Nephron progenitor cell (in vitro differentiated cells): ENCODE results near the gene HDGF.
A peak's percentile ranks its signal among the peaks of the same experiment; 100 is the strongest.

Source experiments
- DNase-seq: peaks from one replicate; pipeline ENCODE4 v3.0.0; 2021
- H3K27ac Mint-ChIP-seq: 2 replicates; pipeline ENCODE4 v1.8.0; 2021; ENCODE audit warnings: mild to moderate bottlenecking, moderate library complexity, mixed read lengths
- H3K27me3 Mint-ChIP-seq: 2 replicates; pipeline ENCODE4 v1.8.0; 2021; ENCODE audit warnings: mild to moderate bottlenecking, low read depth, mixed read lengths; ENCODE audit not compliant: poor library complexity
- H3K36me3 Mint-ChIP-seq: 2 replicates; pipeline ENCODE4 v1.8.0; 2021; ENCODE audit warnings: low read depth, mixed read lengths
- H3K4me1 Mint-ChIP-seq: 2 replicates; pipeline ENCODE4 v1.8.0; 2021; ENCODE audit warnings: mixed read lengths
- H3K4me3 Mint-ChIP-seq: 2 replicates; pipeline ENCODE4 v1.8.0; 2021; ENCODE audit warnings: mild to moderate bottlenecking, moderate library complexity, mixed read lengths
- H3K9me3 Mint-ChIP-seq: 2 replicates; pipeline ENCODE4 v1.8.0; 2021; ENCODE audit warnings: mild to moderate bottlenecking, moderate library complexity, mixed read lengths
- TF ChIP-seq, protein P1 (sequence below): fragments of 200-600 bp; sonication (generic); IDR thresholded peaks from 2 replicates; pipeline ENCODE4 v1.5.0; 2021; ENCODE audit warnings: antibody characterized with exemption

HDGF gene

GRCh38 chr1:156697481-156697880 lies 54.0 kb downstream of the HDGF start:
- peak overlapping the region; percentile 65 for H3K4me3 Mint-ChIP-seq
- no peak for DNase-seq
- H3K27ac Mint-ChIP-seq = peak overlapping the region; percentile 96
- TF ChIP-seq, protein P1, sequence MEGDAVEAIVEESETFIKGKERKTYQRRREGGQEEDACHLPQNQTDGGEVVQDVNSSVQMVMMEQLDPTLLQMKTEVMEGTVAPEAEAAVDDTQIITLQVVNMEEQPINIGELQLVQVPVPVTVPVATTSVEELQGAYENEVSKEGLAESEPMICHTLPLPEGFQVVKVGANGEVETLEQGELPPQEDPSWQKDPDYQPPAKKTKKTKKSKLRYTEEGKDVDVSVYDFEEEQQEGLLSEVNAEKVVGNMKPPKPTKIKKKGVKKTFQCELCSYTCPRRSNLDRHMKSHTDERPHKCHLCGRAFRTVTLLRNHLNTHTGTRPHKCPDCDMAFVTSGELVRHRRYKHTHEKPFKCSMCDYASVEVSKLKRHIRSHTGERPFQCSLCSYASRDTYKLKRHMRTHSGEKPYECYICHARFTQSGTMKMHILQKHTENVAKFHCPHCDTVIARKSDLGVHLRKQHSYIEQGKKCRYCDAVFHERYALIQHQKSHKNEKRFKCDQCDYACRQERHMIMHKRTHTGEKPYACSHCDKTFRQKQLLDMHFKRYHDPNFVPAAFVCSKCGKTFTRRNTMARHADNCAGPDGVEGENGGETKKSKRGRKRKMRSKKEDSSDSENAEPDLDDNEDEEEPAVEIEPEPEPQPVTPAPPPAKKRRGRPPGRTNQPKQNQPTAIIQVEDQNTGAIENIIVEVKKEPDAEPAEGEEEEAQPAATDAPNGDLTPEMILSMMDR = no peak
- H3K9me3 Mint-ChIP-seq = no peaks in the 10 kb centered on the region
- peaks cover 87% of the 10 kb centered on the region for H3K4me1 Mint-ChIP-seq
- peaks cover 48% of the 10 kb centered on the region for H3K36me3 Mint-ChIP-seq
- peaks cover 4% of the 10 kb centered on the region for H3K27me3 Mint-ChIP-seq

GRCh38 chr1:156696755-156697154 lies 54.7 kb downstream of the HDGF start:
- no peak for DNase-seq
- TF ChIP-seq, protein P1 = no peak
- H3K27me3 Mint-ChIP-seq = peaks cover 4% of the 10 kb centered on the region
- H3K4me1 Mint-ChIP-seq = peaks cover 87% of the 10 kb centered on the region
- peak overlapping the region; percentile 55 for H3K4me3 Mint-ChIP-seq
- no peaks in the 10 kb centered on the region for H3K9me3 Mint-ChIP-seq
- H3K36me3 Mint-ChIP-seq = peaks cover 48% of the 10 kb centered on the region
- H3K27ac Mint-ChIP-seq = peak overlapping the region; percentile 96

- H3K36me3 Mint-ChIP-seq = peaks cover 28% of the 10 kb centered on the region
- peaks cover 4% of the 10 kb centered on the region for H3K27me3 Mint-ChIP-seq
- H3K9me3 Mint-ChIP-seq = no peaks in the 10 kb centered on the region
- peak overlapping the region; percentile 2 for H3K27ac Mint-ChIP-seq
- no peak for DNase-seq
- TF ChIP-seq, protein P1 = no peak
- peaks cover 87% of the 10 kb centered on the region for H3K4me1 Mint-ChIP-seq
- H3K4me3 Mint-ChIP-seq = peak overlapping the region; percentile 73
These were observed 56.8 kb downstream of the HDGF start for GRCh38 chr1:156694690-156694962.

DNA sequence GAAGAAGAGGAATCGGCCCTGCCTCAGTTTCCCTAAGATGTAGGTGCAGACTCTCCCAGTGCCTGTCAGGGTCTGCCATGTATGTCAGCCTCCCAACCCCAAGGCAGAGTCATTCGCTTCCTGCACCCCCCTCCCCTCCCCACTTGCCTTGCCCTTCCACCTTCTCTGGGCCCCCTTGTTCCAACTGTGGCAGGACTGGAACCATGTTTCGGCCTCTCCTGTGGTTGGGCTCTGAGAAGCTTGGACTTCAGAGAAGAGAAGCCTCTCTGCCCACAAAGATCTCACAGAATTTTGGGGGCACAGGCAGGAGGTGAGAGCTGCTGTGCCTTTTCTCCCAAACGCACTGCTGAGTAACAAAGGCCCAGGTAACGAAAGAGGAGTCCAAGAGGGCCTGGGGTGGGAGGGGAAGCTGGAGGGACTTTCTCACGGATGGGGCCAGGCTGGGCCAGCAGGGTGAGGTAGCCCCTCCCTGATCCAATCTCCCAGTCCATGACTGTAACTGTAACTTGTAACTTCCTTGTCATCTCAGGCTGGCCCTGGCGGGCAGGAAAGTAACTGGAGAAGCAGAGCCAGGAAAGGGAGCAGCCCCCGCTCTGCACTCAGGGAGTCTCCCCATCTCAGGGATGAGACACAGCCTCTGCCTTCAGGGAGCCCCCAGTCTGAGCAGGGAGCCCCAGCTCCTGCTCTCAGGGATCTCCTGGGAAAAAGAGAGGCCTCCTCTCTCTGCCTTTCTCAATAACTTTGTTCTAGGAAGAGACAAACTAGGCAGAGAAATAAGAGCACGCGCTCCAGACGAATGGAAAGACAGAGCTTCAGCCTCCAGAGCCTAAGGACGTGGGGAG lies 57.4 kb downstream of the HDGF start:
- peak; percentile 41 for DNase-seq
- Mint-ChIP-seq H3K36me3 (peaks cover 23% of the 10 kb centered on the region), H3K27ac (peak overlapping the region; percentile 91), H3K9me3 (no peaks in the 10 kb centered on the region), H3K4me3 (peak overlapping the region; percentile 73), H3K27me3 (peaks cover 4% of the 10 kb centered on the region), H3K4me1 (peaks cover 87% of the 10 kb centered on the region)
- TF ChIP-seq, protein P1 = no peak

- Mint-ChIP-seq H3K4me3 (peak overlapping the region; percentile 73), H3K36me3 (peaks cover 14% of the 10 kb centered on the region), H3K4me1 (peaks cover 85% of the 10 kb centered on the region), H3K27ac (peak overlapping the region; percentile 91), H3K27me3 (peaks cover 4% of the 10 kb centered on the region), H3K9me3 (no peaks in the 10 kb centered on the region)
- peak; percentile 77 for DNase-seq
- TF ChIP-seq, protein P1 = no peak
These were observed 58.3 kb downstream of the HDGF start for GRCh38 chr1:156692925-156693847.
